ENCODE measurements around the gene CDKN2AIP. TPM values are rescaled to one million over a fixed set of nuclear protein-coding genes. Genes with fewer than 3 reads are reported as not detected.

Gene CDKN2AIP
- total and polyA plus RNA-seq, 2 of the 4 experiments (the other 2 are of a cell fraction) = 11.0 to 16.8 TPM

GRCh38 chr4:183495184-183495583, 50.7 kb downstream of the CDKN2AIP start:
- no peak overlapping the region for H2AK5ac ChIP-seq (ENCODE audit: low read depth, low read length)
- H2BK15ac ChIP-seq (ENCODE audit: low read depth, low read length) = no peak overlapping the region; the same call in 2 of the 3 replicates
- H2AK9ac ChIP-seq (replicated peaks; ENCODE audit: low read depth, low read length, poor library complexity) = no peak overlapping the region
- no peak overlapping the region for H4K91ac ChIP-seq (ENCODE audit: insufficient read depth, low read depth, low read length)
- in situ Hi-C loops (cut with MboI; ENCODE audit: low sequenced_read_pairs) (no loop called here), intact Hi-C loops (cut with micrococcal nuclease) (no loop called here), dilution Hi-C loops (cut with HindIII; ENCODE audit: low sequenced_read_pairs, unreplicated experiment) (no loop called here)
- H3K79me1 ChIP-seq (ENCODE audit: low read depth in 1 of 2, low read length in 2 of 2) = no peaks in the 10 kb centered on the region; a peak in 1 of 4 replicates
- H3K23ac ChIP-seq (ENCODE audit: low read depth, low read length) = no peak overlapping the region
- H3K4me3 ChIP-seq (ENCODE audit: insufficient read depth, low read depth, low read length) = no peak overlapping the region
- CTCF ChIA-PET = no interaction called here
- POLR2A ChIA-PET (ENCODE audit: unreplicated experiment) = no interaction called here
- peaks cover 3% of the 10 kb centered on the region for H3K4me1 ChIP-seq (ENCODE audit: control insufficient read depth, insufficient read depth, low read length)
- DNase-seq = no peak
- no peak overlapping the region for H2BK5ac ChIP-seq (ENCODE audit: low read depth, low read length, poor library complexity, severe bottlenecking)
- no peaks in the 10 kb centered on the region for H3K36me3 ChIP-seq (ENCODE audit: control insufficient read depth, insufficient read depth, low read length)
- H3K27ac ChIP-seq (ENCODE audit: insufficient read depth, low read length) = no peak overlapping the region
- H4K20me1 ChIP-seq (ENCODE audit: insufficient read depth, low read length) = no peaks in the 10 kb centered on the region
- no peak for TF ChIP-seq FOS (IDR thresholded peaks at IDR 0.05; ENCODE audit: low read depth, low read length)
- TF ChIP-seq RFX5 (IDR thresholded peaks at IDR 0.05; ENCODE audit: low read depth, low read length) = no peak
- no peak for TF ChIP-seq NFE2L2 (IDR thresholded peaks at IDR 0.05; ENCODE audit: low read depth, low read length)
- TF ChIP-seq RCOR1 (IDR thresholded peaks at IDR 0.05; ENCODE audit: insufficient replicate concordance, low read length) = no peak
- TF ChIP-seq ELK1 (IDR thresholded peaks at IDR 0.05; ENCODE audit: borderline replicate concordance, low read depth, low read length) = no peak
- no peak for TF ChIP-seq POLR2A (IDR thresholded peaks at IDR 0.05; ENCODE audit: low read depth, low read length)
- no peak for TF ChIP-seq CTCF (conservative IDR thresholded peaks at IDR 0.05; ENCODE audit: low read depth, low read length)
- TF ChIP-seq RAD21 (IDR thresholded peaks at IDR 0.05; ENCODE audit: low read length) = no peak
- no peak for TF ChIP-seq MAZ (IDR thresholded peaks at IDR 0.05; ENCODE audit: borderline replicate concordance, low read depth, low read length)
- H3K27me3 ChIP-seq (ENCODE audit: control insufficient read depth, insufficient read depth, low read length) = no peaks in the 10 kb centered on the region
- no peak overlapping the region for H4K8ac ChIP-seq (ENCODE audit: low read depth in 2 of 2, low read length in 2 of 2)
- no peak overlapping the region for H4K5ac ChIP-seq (ENCODE audit: low read depth, low read length)
- 80% methylated on average over 1 of the region's 3 CpGs; no CpG with 5 or more reads in 1 of the 2 experiments for WGBS, 2 experiments (ENCODE audit: extremely low coverage in 2 of 2, insufficient read length in 1 of 2)
- no peak for ATAC-seq (ENCODE audit: low read depth)
- no peak overlapping the region for H3K18ac ChIP-seq (ENCODE audit: low read depth, low read length)
- no peak overlapping the region for H3K4ac ChIP-seq (ENCODE audit: low read depth, low read length)
- H3K14ac ChIP-seq (replicated peaks; ENCODE audit: low read depth, low read length) = no peak overlapping the region
- no peak overlapping the region for H2BK120ac ChIP-seq (ENCODE audit: low read depth, low read length)
- H3K9me1 ChIP-seq (ENCODE audit: insufficient read depth, low read length) = no peaks in the 10 kb centered on the region
- H2AFZ ChIP-seq (replicated peaks; ENCODE audit: low read length, poor library complexity) = no peak overlapping the region
- H3K9ac ChIP-seq (ENCODE audit: low read depth, low read length) = no peak overlapping the region
- no peak overlapping the region for H3K4me2 ChIP-seq (ENCODE audit: low read depth, low read length)
- H3K56ac ChIP-seq (ENCODE audit: extremely low read depth, insufficient read depth, low read length) = no peak overlapping the region
- no TSS peak for BruUV-seq (replicated peaks)
- H3K9me3 ChIP-seq (ENCODE audit: control insufficient read depth, insufficient read depth, low read length) = 0 out of 2 replicates have a peak, but pooled peaks cover 5% of the 10 kb centered on the region
- no peak overlapping the region for H2BK20ac ChIP-seq (ENCODE audit: low read depth, low read length)

Measured in IMR-90 (cell line).